Measurements from ENCODE around the gene RASGRF2. TPM values are rescaled to one million over a fixed set of nuclear protein-coding genes. Genes with fewer than 3 reads are reported as not detected.

RASGRF2 gene, protein sequence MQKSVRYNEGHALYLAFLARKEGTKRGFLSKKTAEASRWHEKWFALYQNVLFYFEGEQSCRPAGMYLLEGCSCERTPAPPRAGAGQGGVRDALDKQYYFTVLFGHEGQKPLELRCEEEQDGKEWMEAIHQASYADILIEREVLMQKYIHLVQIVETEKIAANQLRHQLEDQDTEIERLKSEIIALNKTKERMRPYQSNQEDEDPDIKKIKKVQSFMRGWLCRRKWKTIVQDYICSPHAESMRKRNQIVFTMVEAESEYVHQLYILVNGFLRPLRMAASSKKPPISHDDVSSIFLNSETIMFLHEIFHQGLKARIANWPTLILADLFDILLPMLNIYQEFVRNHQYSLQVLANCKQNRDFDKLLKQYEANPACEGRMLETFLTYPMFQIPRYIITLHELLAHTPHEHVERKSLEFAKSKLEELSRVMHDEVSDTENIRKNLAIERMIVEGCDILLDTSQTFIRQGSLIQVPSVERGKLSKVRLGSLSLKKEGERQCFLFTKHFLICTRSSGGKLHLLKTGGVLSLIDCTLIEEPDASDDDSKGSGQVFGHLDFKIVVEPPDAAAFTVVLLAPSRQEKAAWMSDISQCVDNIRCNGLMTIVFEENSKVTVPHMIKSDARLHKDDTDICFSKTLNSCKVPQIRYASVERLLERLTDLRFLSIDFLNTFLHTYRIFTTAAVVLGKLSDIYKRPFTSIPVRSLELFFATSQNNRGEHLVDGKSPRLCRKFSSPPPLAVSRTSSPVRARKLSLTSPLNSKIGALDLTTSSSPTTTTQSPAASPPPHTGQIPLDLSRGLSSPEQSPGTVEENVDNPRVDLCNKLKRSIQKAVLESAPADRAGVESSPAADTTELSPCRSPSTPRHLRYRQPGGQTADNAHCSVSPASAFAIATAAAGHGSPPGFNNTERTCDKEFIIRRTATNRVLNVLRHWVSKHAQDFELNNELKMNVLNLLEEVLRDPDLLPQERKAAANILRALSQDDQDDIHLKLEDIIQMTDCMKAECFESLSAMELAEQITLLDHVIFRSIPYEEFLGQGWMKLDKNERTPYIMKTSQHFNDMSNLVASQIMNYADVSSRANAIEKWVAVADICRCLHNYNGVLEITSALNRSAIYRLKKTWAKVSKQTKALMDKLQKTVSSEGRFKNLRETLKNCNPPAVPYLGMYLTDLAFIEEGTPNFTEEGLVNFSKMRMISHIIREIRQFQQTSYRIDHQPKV (N-terminal part only)
- 38.2 and 43.9 TPM in 2 replicates for total RNA-seq

DNA sequence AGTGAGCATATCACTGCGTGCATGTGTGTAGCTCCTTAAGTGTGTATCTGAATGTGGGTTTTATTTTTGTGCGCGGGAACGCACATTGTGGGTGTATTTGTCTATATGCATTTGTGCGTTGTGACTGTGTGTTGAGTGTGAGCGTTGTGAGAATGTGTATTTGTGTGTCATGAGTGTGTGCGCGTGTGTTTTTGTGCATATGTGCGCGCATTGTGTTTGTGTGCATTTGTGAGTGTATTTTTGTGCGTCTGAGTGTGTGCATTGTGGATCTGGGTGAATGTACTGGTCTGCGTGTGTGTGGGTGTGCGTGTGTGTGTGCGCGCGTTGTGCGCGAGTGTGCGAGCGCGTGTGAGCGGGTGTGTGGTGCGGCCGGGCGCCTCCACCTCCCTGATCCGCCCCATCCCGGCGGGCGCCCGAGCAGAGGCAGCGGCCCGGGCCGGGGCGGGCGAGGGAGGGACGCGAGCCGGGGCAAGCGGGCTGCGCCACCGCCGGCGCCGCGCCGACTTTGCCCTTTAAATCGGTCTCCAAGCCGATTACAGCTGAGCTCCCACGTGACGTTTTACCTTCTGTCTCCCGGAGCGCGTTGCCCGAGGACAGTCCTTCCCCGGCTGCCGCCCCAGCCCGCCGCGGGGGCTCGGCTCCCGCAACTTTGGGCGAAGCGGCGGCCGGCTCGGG lies at the start of gene RASGRF2:
Gene RASGRF2, plus strand, starts transcription at position 596 of the 675 bp plus-strand sequence. CDS start 376 bp downstream, outside the sequence.

DNA sequence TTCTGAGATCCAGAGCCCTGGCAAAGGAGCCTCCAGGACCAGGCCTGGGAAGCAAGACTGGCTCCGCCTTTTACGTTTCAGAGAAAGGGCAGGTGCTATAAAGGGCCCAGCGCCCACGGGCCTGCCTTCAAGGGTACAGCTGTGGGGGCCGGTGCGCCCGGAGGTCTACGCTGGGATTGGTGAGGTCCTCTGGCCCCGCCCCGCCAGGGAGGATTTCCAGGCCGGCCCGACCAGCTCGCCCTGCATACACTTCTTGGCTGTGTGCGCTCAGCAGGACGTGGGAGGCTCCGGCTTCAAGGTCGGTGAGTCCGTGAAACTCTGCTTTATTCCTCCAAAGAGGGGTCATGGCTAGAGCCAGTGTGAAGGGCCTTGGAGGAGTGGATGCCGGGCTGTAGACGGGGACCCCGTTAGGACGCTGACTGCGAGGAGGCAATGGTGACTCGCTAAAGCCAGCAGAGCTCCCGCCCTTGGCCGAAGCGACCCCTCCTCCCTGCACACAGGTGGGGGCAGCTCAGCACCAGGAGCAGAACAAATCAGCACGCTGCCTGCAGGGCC lies 273.0 kb downstream of the RASGRF2 start, which contains the start of gene CKMT2:
Gene CKMT2, plus strand, starts transcription at position 243 of the 555 bp plus-strand sequence. CDS start 17,811 bp downstream, outside the sequence.

Measured in mammary microvascular endothelial cell (primary cell).